HepG2 (cell line): ENCODE results near the gene BABAM1. TPM values are rescaled to one million over a fixed set of nuclear protein-coding genes. Genes with fewer than 3 reads are reported as not detected.

Experiments
- ATAC-seq: fragments of 200-7000 bp; cut with Tn5 transposase; 3 replicates; pipeline ENCODE4 v1.9.1; 2020; ENCODE audit warnings: mild to moderate bottlenecking, moderate library complexity
- BruUV-seq: library from RNA; stranded (reverse); fragments of 400-500 nt; replicated peaks from 2 replicates; lab custom pipeline; 2021; lab: Mats Ljungman, UMichigan
- CTCF ChIA-PET: fragments of 300-600 bp; formaldehyde crosslinking; extraction: SDS; loops from one replicate; lab custom pipeline; 2021; ENCODE audit warnings: low total read pairs, inconsistent platforms, low intra/inter-chr PET ratio; lab: Yijun Ruan, JAX
- POLR2A ChIA-PET: fragments of 350-600 bp; sonication (Branson Sonifier 250); formaldehyde crosslinking; loops from one replicate; lab custom pipeline; 2020; ENCODE audit warnings: antibody characterized with exemption, inconsistent platforms; lab: Yijun Ruan, JAX
- DNase-seq: peaks from one replicate; pipeline ENCODE4 v3.0.0-alpha.2; 2015; ENCODE audit warnings: low spot score
- FAIRE-seq: peaks from 3 replicates; lab custom pipeline; 2011; peaks lifted over from hg19 to GRCh38; lab: Jason Lieb, UNC
- H2AFZ ChIP-seq: one replicate; pipeline ENCODE4 v1.6.1; 2011; ENCODE audit warnings: low read length, inconsistent platforms
- H3K27ac ChIP-seq: fragments of 300-600 bp; 3 replicates; pipeline ENCODE4 v1.8.0; 2011; ENCODE audit warnings: mixed run types, mild to moderate bottlenecking, mixed read lengths, low read length, inconsistent platforms; ENCODE audit not compliant: insufficient read depth; ENCODE audit errors: extremely low read length
- H3K27me3 ChIP-seq, 2 experiments: fragments of 200-600 bp in 1 of 2; 2 replicates in 1 of 2; 3 replicates in 1 of 2; pipeline versions ENCODE4 v1.6.0 to v1.8.0; 2011; ENCODE audit warnings: low read length in 2 of 2, mild to moderate bottlenecking in 2 of 2, moderate library complexity in 2 of 2, inconsistent platforms in 1 of 2; ENCODE audit not compliant: insufficient read depth in 2 of 2, control insufficient read depth in 1 of 2
- H3K36me3 ChIP-seq, 2 experiments: fragments of 200-600 bp in 1 of 2; replicated peaks in 1 of 2; 2 replicates in 1 of 2; 3 replicates in 1 of 2; pipeline versions ENCODE4 v1.5.1 to v1.8.0; 2011; ENCODE audit warnings: low read length in 2 of 2, inconsistent platforms in 1 of 2; ENCODE audit not compliant: insufficient read depth in 2 of 2, control insufficient read depth in 1 of 2
- H3K4me1 ChIP-seq: 2 replicates; pipeline ENCODE4 v1.5.1; 2012; ENCODE audit warnings: low read length, inconsistent platforms; ENCODE audit not compliant: insufficient read depth
- H3K4me2 ChIP-seq: 2 replicates; pipeline ENCODE4 v1.6.0; 2011; ENCODE audit warnings: low read depth, low read length, inconsistent platforms
- H3K4me3 ChIP-seq, 3 experiments: fragments of 200-600 bp in 1 of 3; sonication (generic), shearing (Covaris generic) in 1 of 3; replicated peaks in 1 of 3; 2 replicates each; pipeline ENCODE4 v1.5.1; 2011 to 2016; ENCODE audit warnings: low read length in 3 of 3, inconsistent platforms in 2 of 3, low read depth in 2 of 3, mild to moderate bottlenecking in 2 of 3, control low read depth in 1 of 3, mixed read lengths in 1 of 3; ENCODE audit not compliant: insufficient read depth in 1 of 3
- H3K79me2 ChIP-seq: one replicate; pipeline ENCODE4 v1.6.1; 2011; ENCODE audit warnings: low read length, inconsistent platforms; ENCODE audit not compliant: insufficient read depth
- H3K9ac ChIP-seq: 2 replicates; pipeline ENCODE4 v1.6.0; 2011; ENCODE audit warnings: mild to moderate bottlenecking, low read depth, low read length, inconsistent platforms; ENCODE audit not compliant: insufficient read depth
- H3K9me3 ChIP-seq: 2 replicates; pipeline ENCODE4 v1.5.1; 2012; ENCODE audit warnings: mild to moderate bottlenecking, low read length
- H4K20me1 ChIP-seq: 2 replicates; pipeline ENCODE4 v1.6.0; 2011; ENCODE audit warnings: inconsistent platforms, mild to moderate bottlenecking, low read length, moderate library complexity; ENCODE audit not compliant: insufficient read depth
- CCDC6 ChIP-seq: sonication (generic); formaldehyde crosslinking; IDR thresholded peaks from 2 replicates; pipeline ENCODE4 v1.8.1; 2022; ENCODE audit warnings: mild to moderate bottlenecking, missing genetic modification reagents, moderate library complexity
- HIC2 ChIP-seq: sonication (generic); formaldehyde crosslinking; IDR thresholded peaks from 2 replicates; pipeline ENCODE4 v1.9.0; 2022; ENCODE audit warnings: low read depth, missing genetic modification reagents
- HMGXB4 ChIP-seq, 2 experiments: sonication (generic) in 1 of 2; formaldehyde crosslinking in 1 of 2; IDR thresholded peaks; 2 replicates each; pipeline versions ENCODE4 v1.4.0 to v1.6.1; 2018 to 2020; ENCODE audit warnings: missing genetic modification reagents in 2 of 2, borderline replicate concordance in 1 of 2, low read depth in 1 of 2, mild to moderate bottlenecking in 1 of 2, missing biosample characterization in 1 of 2
- KLF11 ChIP-seq: IDR thresholded peaks from 2 replicates; pipeline ENCODE4 v1.6.1; 2016; ENCODE audit warnings: missing compliant biosample characterization
- NFRKB ChIP-seq: fragments of 450-650 bp; IDR thresholded peaks from 2 replicates; pipeline ENCODE4 v1.6.1; 2017
- TAF15 ChIP-seq: fragments of 200-400 bp; formaldehyde crosslinking; IDR thresholded peaks from one replicate; pipeline ENCODE4 v1.6.1; 2018; ENCODE audit warnings: mild to moderate bottlenecking, low read depth, low read length; ENCODE audit not compliant: poor library complexity, severe bottlenecking
- TBX2 ChIP-seq: sonication (generic); formaldehyde crosslinking; IDR thresholded peaks from 2 replicates; pipeline ENCODE4 v1.5.0; 2020; ENCODE audit warnings: missing genetic modification reagents, mild to moderate bottlenecking, borderline replicate concordance
- ZBTB8A ChIP-seq: sonication (generic); formaldehyde crosslinking; IDR thresholded peaks from 2 replicates; pipeline ENCODE4 v1.4.0; 2020; ENCODE audit warnings: mild to moderate bottlenecking, low read depth, missing genetic modification reagents, borderline replicate concordance
- ZFP36 ChIP-seq: fragments of 150-350 bp; IDR thresholded peaks from 2 replicates; pipeline ENCODE4 v1.6.1; 2018; ENCODE audit warnings: borderline replicate concordance, low read length, low read depth; ENCODE audit not compliant: partially characterized antibody
- ZNF124 ChIP-seq: sonication (generic); formaldehyde crosslinking; IDR thresholded peaks from 2 replicates; pipeline ENCODE4 v1.4.0; 2020; ENCODE audit warnings: missing genetic modification reagents
- ZNF24 ChIP-seq: fragments of 450-650 bp; IDR thresholded peaks from 2 replicates; pipeline ENCODE4 v1.6.1; 2017; ENCODE audit warnings: antibody characterized with exemption, mild to moderate bottlenecking
- ZNF629 ChIP-seq: sonication (generic); formaldehyde crosslinking; conservative IDR thresholded peaks from 2 replicates; pipeline ENCODE4 v1.5.0; 2020; ENCODE audit warnings: missing genetic modification reagents
- ZNF768 ChIP-seq: sonication (generic); formaldehyde crosslinking; IDR thresholded peaks from 2 replicates; pipeline ENCODE4 v1.4.0; 2020; ENCODE audit warnings: missing genetic modification reagents
- ZNF781 ChIP-seq: sonication (generic); formaldehyde crosslinking; IDR thresholded peaks from 2 replicates; pipeline ENCODE4 v1.5.1; 2020; ENCODE audit warnings: borderline replicate concordance, mild to moderate bottlenecking, missing genetic modification reagents; ENCODE audit errors: not compliant biosample characterization
- WGBS: methylation state at CpG from one replicate; pipeline ENCODE4 v1.1.6; 2017; ENCODE audit warnings: low lambda C conversion rate; 5-methylcytosine and 5-hydroxymethylcytosine counted together
- in situ Hi-C: cut with HindIII; loops from 2 replicates; pipeline ENCODE4 v1.10.0; 2017; ENCODE audit warnings: low pct_unique_long_range_greater_than_20kb; ENCODE audit not compliant: extremely low pct_ligation_motif_present
- intact Hi-C: fragments of 100-400 bp; cut with micrococcal nuclease; formaldehyde crosslinking; loops from one replicate; pipeline ENCODE4 v1.10.0; 2022; ENCODE audit not compliant: unreplicated experiment
- polyA plus RNA-seq, 8 experiments: library from polyadenylated mRNA; depleted of rRNA in 3 of 8; stranded (reverse) in 7 of 8; unstranded in 1 of 8; fragments of >200 nt; fragmentation: Illumina TruSeq in 4 of 8; extraction: Trizol in 4 of 8; gene quantifications; 2 replicates each; pipeline versions ENCODE4 v1.2.1 to v1.2.3, GENCODE V29; 2011 to 2016; ENCODE audit warnings: low read depth in 4 of 8, missing spikeins in 1 of 8, mixed read lengths in 1 of 8; ENCODE audit not compliant: insufficient read depth in 1 of 8
- total RNA-seq, 5 experiments: library from RNA; depleted of rRNA; stranded (reverse); fragments of >200 nt; fragmentation: Illumina TruSeq; extraction: Trizol; gene quantifications; 2 replicates each; pipeline ENCODE4 v1.2.3, GENCODE V29; 2016; ENCODE audit warnings: low read depth in 1 of 5
- TF ChIP-seq, protein P1 (sequence below): IDR thresholded peaks from 2 replicates; pipeline ENCODE4 v1.6.1; 2016; ENCODE audit warnings: control low read depth
- TF ChIP-seq, protein P2 (sequence below): sonication (generic); formaldehyde crosslinking; IDR thresholded peaks from 2 replicates; pipeline ENCODE4 v1.5.1; 2020; ENCODE audit warnings: missing genetic modification reagents, mild to moderate bottlenecking, borderline replicate concordance
- TF ChIP-seq, protein P3 (sequence below): IDR thresholded peaks from 2 replicates; pipeline ENCODE4 v1.6.1; 2016; ENCODE audit warnings: low read depth, control low read depth

BABAM1 gene
- total and polyA plus RNA-seq, 2 of the 13 experiments (the other 11 are each of a cell fraction or from before 2014, with no cell fraction given): 70.0 to 82.0 TPM

DNA sequence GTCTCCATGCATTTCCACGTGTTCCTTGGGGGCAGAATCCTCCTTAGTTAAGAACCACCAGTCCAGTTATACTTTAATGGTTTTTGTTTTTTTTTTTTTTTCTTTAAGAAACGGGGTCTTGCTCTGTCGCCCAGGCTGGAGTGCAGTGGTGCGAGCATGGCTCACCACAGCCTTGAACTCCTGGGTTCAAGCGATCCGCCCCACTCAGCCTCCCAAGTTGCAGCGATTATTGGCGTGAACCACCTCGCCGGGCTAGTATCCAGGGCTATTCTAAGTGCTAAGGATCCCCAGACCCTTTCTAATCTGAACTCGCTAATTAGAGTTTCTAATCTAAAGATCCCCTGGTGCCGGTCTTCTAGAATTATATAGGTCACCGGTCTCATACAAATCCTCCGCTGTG is 26.4 kb downstream of the BABAM1 start:
- CTCF ChIA-PET: interaction anchor here (0.6 kb wide), 1 partner anchor 90 kb away, joined by 3 read pairs; no protein-coding TSS in a partner anchor
- TF ChIP-seq ZNF629 (CRISPR knock-in tag) (no peak), ZBTB8A (CRISPR knock-in tag) (no peak), ZNF768 (CRISPR knock-in tag) (no peak), KLF11 (CRISPR knock-in tag) (no peak), TBX2 (CRISPR knock-in tag) (no peak), ZNF124 (CRISPR knock-in tag) (no peak), HIC2 (CRISPR knock-in tag) (no peak), ZNF24 (no peak), ZNF781 (CRISPR knock-in tag) (no peak), TAF15 (no peak), ZFP36 (no peak), CCDC6 (CRISPR knock-in tag) (no peak), HMGXB4 (CRISPR knock-in tag; IDR thresholded peaks at IDR 0.05; ENCODE audit: borderline replicate concordance in 1 of 2, low read depth in 1 of 2) (no peak), NFRKB (no peak)
- TF ChIP-seq, protein P1, sequence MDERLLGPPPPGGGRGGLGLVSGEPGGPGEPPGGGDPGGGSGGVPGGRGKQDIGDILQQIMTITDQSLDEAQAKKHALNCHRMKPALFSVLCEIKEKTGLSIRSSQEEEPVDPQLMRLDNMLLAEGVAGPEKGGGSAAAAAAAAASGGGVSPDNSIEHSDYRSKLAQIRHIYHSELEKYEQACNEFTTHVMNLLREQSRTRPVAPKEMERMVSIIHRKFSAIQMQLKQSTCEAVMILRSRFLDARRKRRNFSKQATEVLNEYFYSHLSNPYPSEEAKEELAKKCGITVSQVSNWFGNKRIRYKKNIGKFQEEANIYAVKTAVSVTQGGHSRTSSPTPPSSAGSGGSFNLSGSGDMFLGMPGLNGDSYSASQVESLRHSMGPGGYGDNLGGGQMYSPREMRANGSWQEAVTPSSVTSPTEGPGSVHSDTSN (CRISPR knock-in tag): no peak
- TF ChIP-seq, protein P2, sequence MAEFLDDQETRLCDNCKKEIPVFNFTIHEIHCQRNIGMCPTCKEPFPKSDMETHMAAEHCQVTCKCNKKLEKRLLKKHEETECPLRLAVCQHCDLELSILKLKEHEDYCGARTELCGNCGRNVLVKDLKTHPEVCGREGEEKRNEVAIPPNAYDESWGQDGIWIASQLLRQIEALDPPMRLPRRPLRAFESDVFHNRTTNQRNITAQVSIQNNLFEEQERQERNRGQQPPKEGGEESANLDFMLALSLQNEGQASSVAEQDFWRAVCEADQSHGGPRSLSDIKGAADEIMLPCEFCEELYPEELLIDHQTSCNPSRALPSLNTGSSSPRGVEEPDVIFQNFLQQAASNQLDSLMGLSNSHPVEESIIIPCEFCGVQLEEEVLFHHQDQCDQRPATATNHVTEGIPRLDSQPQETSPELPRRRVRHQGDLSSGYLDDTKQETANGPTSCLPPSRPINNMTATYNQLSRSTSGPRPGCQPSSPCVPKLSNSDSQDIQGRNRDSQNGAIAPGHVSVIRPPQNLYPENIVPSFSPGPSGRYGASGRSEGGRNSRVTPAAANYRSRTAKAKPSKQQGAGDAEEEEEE (CRISPR knock-in tag): no peak
- TF ChIP-seq, protein P3, sequence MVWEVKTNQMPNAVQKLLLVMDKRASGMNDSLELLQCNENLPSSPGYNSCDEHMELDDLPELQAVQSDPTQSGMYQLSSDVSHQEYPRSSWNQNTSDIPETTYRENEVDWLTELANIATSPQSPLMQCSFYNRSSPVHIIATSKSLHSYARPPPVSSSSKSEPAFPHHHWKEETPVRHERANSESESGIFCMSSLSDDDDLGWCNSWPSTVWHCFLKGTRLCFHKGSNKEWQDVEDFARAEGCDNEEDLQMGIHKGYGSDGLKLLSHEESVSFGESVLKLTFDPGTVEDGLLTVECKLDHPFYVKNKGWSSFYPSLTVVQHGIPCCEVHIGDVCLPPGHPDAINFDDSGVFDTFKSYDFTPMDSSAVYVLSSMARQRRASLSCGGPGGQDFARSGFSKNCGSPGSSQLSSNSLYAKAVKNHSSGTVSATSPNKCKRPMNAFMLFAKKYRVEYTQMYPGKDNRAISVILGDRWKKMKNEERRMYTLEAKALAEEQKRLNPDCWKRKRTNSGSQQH: no peak
- no peak overlapping the region for H3K9ac ChIP-seq
- in situ Hi-C loops (no loop called here), intact Hi-C loops (no loop called here)
- DNase-seq (no peak), ATAC-seq (no peak), FAIRE-seq (no peak)
- H2AFZ ChIP-seq: no peak overlapping the region
- H3K4me1 ChIP-seq: no peaks in the 10 kb centered on the region
- BruUV-seq: no TSS peak
- no peaks in the 10 kb centered on the region for H3K79me2 ChIP-seq
- no peak overlapping the region for H3K4me3 ChIP-seq
- peaks cover 0 to 6% of the 10 kb centered on the region in 2 experiments; a peak in 1 of 5 replicates for H3K36me3 ChIP-seq
- peaks cover 5% of the 10 kb centered on the region for H3K9me3 ChIP-seq
- H4K20me1 ChIP-seq: no peaks in the 10 kb centered on the region
- POLR2A ChIA-PET: no interaction called here
- H3K4me2 ChIP-seq: no peak overlapping the region
- WGBS: 97% methylated on average over 14 of the region's 14 CpGs
- no peaks in the 10 kb centered on the region for H3K27me3 ChIP-seq
- H3K27ac ChIP-seq: no peak overlapping the region
